Epithelial cell of esophagus (primary cell): ENCODE results near the gene TSACC.

ENCODE experiments used
- DNase-seq: peaks from one replicate; pipeline ENCODE4 v3.0.0; 2010; ENCODE audit warnings: low read depth
- H3K4me3 ChIP-seq: 2 replicates; pipeline ENCODE4 v1.5.1; 2011; ENCODE audit warnings: mild to moderate bottlenecking, low read length, control low read depth
- TF ChIP-seq, protein P1 (sequence below): IDR thresholded peaks from 2 replicates; pipeline ENCODE4 v1.5.1; 2011; ENCODE audit warnings: low read depth, mild to moderate bottlenecking, low read length, control low read depth, inconsistent platforms; ENCODE audit not compliant: insufficient read depth; ENCODE audit errors: missing control alignments

The TSACC gene

DNA sequence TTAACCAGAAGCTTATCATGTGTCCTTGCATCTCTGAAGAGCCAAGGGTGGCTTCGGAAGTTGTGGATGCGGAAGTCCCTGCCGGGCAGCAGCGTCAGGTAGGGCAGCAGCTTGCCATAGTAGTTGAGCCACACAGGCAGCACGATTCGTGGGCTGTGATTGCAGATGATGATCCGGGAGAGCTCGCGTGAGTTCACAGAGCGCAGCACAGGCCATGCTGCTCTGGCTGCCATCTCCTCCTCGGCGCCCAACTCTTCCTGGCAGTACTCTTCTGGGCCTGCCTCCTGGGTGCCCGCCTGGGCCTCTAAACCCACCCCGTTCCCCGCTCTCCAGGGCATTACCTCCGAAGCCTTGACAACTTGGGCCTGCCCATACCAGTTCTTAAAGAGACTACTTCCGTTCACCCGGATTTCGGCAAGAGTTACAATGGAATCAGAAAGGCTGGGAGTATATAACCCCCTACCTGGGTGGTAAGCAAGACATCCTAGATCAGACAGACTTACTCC is 39.4 kb upstream of the TSACC start, which contains the start of gene VHLL:
Gene VHLL (minus strand): TSS at position 456 of the 506 bp plus-strand sequence. CDS start 118 bp downstream, at position 338.
- DNase-seq, result no peak
- TF ChIP-seq, protein P1, sequence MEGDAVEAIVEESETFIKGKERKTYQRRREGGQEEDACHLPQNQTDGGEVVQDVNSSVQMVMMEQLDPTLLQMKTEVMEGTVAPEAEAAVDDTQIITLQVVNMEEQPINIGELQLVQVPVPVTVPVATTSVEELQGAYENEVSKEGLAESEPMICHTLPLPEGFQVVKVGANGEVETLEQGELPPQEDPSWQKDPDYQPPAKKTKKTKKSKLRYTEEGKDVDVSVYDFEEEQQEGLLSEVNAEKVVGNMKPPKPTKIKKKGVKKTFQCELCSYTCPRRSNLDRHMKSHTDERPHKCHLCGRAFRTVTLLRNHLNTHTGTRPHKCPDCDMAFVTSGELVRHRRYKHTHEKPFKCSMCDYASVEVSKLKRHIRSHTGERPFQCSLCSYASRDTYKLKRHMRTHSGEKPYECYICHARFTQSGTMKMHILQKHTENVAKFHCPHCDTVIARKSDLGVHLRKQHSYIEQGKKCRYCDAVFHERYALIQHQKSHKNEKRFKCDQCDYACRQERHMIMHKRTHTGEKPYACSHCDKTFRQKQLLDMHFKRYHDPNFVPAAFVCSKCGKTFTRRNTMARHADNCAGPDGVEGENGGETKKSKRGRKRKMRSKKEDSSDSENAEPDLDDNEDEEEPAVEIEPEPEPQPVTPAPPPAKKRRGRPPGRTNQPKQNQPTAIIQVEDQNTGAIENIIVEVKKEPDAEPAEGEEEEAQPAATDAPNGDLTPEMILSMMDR, result no peak
- no peak within 1 kb of the TSS for H3K4me3 ChIP-seq

DNA sequence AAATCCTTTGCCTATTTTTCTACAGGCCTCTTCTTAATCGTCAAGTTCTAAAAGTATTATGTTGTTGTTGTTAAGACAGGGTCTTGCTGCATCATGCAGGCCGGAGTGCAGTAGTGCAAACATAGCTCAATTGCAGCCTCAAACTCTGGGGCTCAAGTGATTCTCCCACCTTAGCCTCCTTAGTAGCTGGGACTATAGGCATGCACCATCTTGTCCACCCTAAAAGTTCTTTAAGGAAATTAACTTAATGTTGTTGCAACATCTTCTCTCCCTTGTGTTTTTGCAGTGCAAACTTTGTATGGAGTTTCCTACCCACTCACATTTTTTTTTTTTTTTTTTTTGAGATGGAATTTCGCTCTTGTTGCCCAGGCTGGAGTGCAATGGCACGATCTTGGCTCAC is 35.1 kb upstream of the TSACC start:
- DNase-seq, result no peak
- no peak overlapping the region for H3K4me3 ChIP-seq
- TF ChIP-seq, protein P1, result no peak

DNA sequence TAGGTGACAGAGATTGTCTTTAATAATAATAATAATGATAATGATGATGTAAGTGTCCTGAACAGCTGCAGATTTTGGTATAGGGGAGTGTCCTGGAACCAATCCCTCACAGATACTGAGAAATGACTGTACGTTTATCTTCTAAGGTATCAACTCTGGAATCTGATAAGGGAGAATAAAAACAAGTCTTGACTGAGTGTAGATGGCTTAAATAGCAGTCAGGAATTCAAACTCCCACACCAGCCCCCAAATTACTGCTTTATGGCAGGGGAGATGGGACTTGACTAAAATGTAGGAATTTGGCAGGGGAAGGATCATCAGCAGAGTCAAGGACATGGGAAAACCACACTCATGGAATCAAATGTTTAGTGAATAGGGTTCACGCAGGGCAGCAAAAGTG is 33.1 kb upstream of the TSACC start:
- no peak overlapping the region for H3K4me3 ChIP-seq
- TF ChIP-seq, protein P1, result no peak
- DNase-seq, result no peak

DNA sequence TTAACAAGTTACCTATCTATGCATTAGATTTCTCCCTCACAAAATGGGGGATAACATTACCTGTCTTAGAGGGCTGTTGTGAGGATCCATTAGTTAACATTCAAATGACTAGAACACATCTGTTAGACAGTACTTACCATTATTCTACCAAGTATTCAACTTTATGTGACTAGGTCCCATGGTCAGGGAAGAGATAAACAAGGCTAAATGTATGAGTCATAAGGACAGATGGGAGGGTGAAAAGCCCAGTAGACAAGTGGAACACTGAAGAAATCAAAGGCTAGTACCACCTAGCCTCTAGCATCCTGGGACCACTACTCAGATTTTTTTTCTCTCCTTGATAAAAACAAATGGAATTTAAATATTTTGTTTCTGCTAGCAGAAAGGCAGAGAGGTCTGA is 30.2 kb upstream of the TSACC start:
- TF ChIP-seq, protein P1, result no peak

DNA sequence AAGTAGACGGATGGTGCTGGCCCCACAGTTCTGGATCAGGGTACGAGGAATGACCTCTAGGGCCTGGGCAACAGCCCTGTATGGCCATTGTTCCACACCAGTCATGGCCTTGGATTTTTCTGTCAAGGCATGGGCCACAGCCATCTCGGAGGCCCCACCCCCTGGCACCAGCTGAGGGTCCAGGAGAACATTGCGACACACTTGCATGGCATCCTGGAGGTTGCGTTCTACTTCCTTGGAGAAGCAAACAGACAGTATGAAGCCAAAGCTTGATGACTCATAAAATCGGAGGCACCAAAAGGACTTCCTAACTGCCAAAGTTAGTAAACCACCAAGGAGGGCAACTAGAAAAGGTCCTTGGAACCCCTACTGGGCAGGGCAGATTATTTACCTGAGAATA is 27.4 kb upstream of the TSACC start:
- peak; percentile 41 for DNase-seq
- TF ChIP-seq, protein P1, result no peak

More for the DNA sequence above, 30.2 kb upstream of the TSACC start:
- no peak for DNase-seq
- H3K4me3 ChIP-seq, result no peak overlapping the region

DNA sequence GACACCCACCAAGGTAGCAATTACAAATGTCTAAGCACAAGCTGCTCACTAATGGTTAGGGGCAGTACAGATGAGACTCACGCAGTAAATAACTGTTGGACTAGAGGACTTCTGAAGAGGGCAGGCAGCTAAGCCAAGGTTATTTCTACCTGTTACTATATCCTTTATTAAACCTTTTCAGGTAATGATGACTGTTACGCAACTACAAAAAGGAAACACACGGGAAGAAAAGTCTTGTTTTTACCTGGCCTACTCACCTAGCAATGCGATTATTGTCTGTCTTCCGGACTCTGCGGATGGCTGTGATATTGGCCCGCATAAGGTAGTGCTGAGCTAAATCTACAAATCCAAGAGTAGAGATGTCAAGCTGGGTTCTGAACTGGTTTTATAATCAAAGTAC is 21.4 kb upstream of the TSACC start:
- H3K4me3 ChIP-seq, result no peak overlapping the region
- TF ChIP-seq, protein P1, result no peak
- DNase-seq, result no peak

More for the DNA sequence above, 27.4 kb upstream of the TSACC start:
- no peak overlapping the region for H3K4me3 ChIP-seq

DNA sequence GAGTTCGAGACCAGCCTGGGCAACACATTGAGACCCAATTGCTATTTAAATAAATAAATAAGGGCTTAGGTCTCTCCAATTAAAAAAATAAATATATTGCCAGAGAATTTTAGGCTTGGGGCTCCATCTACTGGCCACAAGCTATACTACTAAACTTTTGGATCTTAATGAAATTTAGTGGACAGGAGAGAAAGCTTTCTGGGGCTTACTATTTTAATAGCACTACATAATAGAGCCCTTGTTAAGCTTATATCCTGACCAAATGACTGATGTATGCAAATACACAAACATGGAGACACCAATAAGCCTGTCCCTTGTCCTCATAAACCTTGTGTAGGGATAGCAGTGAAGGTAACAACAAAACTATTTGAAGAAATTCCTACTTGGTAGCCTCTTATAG is 18.7 kb upstream of the TSACC start:
- H3K4me3 ChIP-seq, result no peak overlapping the region
- DNase-seq, result peak; percentile 29
- TF ChIP-seq, protein P1, result peak; percentile 51
